ENCODE data around the gene HLA-A.
"Not testable (repeated sequence)": the region's sequence is repeated elsewhere in the genome, so short reads cannot be mapped to it uniquely, and the experiment has no call there.

GRCh38 chr6:29963697-29964096 lies 21.4 kb downstream of the HLA-A start:
- not testable (repeated sequence) for TF ChIP-seq CTCF (IDR thresholded peaks at IDR 0.05; ENCODE audit: insufficient read depth, low read length); GABPA (IDR thresholded peaks at IDR 0.05; ENCODE audit: low read depth); REST (IDR thresholded peaks at IDR 0.05; ENCODE audit: insufficient replicate concordance, low read depth); POLR2AphosphoS5 (IDR thresholded peaks at IDR 0.05; ENCODE audit: low read depth)
